HFF-Myc (cell line): ENCODE results near the gene CHRND.

Experiments used
- DNase-seq: peaks from one replicate; pipeline ENCODE4 v3.0.0-alpha.2; 2011; ENCODE audit warnings: low read depth; ENCODE audit errors: extremely low read depth
- H3K4me3 ChIP-seq: replicated peaks from 2 replicates; pipeline ENCODE4 v1.5.1; 2011; ENCODE audit warnings: low read depth, mild to moderate bottlenecking, control low read depth, low read length
- TF ChIP-seq, protein P1 (sequence below): IDR thresholded peaks from 2 replicates; pipeline ENCODE4 v1.5.1; 2012; ENCODE audit warnings: mild to moderate bottlenecking, low read depth, low read length, control low read depth; ENCODE audit errors: missing control alignments

CHRND gene

DNA sequence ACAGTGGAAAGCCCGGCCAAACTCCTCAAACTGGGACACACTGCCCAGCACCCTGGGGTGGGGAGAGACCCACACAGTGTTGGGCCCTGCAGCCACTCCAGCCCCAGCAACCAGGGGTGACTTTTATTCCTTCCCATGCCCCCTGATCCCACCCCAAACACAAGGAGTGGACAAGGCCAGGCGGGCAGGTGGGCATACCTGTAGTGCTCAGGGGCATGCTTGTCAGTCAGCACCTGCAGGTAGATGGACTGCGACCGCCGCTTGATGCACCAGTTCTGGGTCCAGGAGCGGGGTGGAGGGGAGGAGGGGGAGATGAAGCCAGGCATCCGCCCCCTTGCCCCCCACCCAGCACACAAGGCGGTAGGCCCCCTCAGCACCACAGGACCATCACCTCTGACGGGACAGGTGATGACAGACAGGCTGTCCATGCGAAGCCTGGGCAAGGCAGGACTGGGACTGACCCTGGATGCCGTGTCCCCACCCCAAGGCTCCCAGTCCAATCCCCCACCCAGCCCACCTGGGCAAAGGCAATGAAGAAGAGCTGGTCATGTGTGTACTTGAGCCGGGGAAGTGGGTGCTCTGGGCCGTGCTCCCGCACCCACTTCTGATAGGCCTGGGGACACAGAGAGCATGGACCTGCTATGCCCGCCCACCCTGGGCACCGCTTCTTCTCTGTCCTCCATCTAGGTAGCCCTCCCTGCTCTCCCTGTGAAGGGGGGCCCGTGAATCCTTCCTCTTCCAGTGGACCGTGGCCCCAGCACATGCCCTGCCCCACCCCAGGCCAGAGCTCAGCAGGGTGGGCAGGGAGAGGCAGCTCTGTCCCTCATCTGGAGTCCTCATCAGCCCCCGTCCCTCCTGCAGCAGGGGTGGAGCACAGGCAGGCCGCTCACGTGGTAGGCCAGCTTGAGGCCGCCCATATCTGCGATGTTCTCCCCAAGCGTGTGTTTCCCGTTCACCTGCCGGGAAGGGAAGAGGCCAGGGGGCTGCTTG is 45.5 kb upstream of the CHRND start:
- H3K4me3 ChIP-seq, result no peak overlapping the region
- no peak for DNase-seq
- TF ChIP-seq, protein P1, sequence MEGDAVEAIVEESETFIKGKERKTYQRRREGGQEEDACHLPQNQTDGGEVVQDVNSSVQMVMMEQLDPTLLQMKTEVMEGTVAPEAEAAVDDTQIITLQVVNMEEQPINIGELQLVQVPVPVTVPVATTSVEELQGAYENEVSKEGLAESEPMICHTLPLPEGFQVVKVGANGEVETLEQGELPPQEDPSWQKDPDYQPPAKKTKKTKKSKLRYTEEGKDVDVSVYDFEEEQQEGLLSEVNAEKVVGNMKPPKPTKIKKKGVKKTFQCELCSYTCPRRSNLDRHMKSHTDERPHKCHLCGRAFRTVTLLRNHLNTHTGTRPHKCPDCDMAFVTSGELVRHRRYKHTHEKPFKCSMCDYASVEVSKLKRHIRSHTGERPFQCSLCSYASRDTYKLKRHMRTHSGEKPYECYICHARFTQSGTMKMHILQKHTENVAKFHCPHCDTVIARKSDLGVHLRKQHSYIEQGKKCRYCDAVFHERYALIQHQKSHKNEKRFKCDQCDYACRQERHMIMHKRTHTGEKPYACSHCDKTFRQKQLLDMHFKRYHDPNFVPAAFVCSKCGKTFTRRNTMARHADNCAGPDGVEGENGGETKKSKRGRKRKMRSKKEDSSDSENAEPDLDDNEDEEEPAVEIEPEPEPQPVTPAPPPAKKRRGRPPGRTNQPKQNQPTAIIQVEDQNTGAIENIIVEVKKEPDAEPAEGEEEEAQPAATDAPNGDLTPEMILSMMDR, result no peak

DNA sequence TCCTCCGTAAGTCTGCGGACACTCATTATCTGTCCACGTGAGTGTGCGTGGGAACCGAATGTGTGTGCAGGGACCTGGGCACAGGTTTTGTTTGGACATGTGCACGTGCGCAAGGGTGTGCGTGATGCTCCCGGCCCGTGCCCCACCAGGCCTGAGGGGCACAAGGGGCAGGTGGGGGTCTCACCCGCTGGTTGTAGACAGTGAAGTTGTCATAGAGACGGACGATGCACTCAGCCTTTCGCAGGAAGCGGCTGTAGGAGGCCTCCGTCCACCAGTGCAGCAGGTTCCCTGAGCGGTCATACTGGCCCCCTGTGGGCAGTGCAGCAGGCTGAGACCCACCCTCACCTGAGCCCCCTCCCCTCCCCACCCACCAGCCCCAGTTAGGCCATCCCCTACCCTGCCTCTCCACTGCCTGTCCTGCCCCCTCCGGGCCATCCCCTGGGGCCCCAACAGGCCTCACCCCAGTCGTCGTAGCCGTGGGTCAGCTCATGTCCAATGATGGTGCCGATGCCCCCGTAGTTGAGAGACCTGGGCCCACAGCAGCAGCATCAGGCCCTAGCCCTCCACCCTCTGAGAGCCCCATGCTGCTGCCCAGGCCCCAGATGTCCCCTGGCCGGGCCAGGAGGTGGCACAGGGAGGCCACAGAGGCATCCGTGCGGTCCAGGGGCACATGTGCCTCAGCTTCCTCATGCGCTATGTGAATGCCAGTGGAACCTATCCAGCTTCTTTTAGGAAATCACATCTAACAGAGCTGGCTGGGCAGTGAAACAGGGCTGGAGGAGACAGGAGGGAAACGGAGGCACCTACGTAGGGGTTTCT is 44.4 kb upstream of the CHRND start:
- TF ChIP-seq, protein P1, result no peak
- no peak for DNase-seq

DNA sequence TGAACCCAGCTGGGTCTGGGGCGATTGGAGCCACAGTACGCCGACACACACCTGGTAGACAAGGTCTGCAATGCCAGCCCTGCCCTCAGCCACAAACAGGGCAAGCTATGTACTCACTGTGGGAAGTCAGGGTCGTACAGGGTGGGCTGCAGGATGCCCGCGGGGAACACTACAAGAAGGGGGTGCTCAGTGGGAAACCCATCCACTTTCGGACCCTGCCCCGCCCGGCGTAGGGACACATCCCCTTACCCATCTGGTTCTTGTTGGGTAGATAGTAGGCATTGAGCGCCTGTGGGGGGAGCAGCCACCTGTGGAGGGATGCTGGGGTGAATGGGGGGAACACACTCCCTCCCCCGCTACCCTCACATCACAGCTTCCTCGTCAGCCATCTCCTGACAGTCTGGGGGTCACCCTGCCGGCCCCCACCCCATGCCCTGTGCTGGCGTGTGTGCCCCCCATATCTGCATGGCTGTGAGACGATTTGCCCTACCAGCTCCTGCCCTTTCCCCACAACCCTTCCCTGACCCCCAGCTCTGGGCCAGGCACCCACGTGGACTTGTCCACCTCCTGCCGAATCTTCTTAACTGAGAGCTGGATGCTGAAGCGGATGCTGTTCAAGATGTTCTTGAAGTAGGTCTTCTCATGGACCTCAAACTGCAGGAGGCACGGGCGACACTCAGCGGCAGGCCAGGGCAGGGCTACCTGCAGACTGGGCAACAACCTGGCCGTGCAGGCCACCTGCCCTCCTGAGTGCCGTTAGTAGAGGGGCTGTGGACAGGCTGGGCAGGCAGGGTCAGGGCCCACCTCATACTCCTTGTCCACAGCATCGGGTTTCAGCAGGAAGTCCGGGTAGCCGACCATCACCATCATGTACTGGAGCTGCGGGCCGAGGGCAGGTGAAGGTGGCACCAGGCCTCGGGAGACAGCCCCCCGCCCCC is 43.4 kb upstream of the CHRND start:
- DNase-seq, result no peak
- TF ChIP-seq, protein P1, result no peak
- H3K4me3 ChIP-seq, result no peak overlapping the region

More for the DNA sequence above, 44.4 kb upstream of the CHRND start:
- H3K4me3 ChIP-seq, result no peak overlapping the region

DNA sequence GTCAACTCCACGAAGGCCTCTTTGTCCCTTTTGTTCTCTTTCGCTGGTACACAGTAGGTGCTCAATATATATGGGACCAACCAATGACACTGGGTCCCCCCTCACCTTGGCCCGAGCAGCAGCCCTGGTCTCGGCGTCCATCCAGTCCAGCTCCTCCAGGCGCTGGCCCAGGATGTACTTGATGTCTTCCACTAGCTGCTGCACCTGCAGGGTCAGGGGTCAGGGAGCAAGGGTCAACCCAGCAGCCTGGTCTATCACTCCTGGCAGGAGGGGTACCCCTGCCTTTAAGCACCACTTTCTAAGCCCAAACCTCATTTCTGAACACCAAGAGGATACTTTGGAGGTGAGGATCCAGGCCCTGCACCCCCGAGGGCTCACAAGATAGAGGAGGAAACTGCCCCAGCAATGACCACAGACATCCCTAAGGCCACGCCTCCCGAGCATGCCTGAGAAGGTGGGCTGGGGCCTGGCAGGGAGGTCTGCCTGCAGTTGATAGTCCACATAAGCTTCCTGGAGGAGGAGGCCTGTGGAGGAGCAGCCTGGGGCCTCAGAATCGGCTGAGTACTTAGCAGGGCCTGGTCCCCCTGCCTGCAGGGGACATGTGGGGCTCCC is 42.5 kb upstream of the CHRND start:
- TF ChIP-seq, protein P1, result no peak
- no peak for DNase-seq
- H3K4me3 ChIP-seq, result no peak overlapping the region

DNA sequence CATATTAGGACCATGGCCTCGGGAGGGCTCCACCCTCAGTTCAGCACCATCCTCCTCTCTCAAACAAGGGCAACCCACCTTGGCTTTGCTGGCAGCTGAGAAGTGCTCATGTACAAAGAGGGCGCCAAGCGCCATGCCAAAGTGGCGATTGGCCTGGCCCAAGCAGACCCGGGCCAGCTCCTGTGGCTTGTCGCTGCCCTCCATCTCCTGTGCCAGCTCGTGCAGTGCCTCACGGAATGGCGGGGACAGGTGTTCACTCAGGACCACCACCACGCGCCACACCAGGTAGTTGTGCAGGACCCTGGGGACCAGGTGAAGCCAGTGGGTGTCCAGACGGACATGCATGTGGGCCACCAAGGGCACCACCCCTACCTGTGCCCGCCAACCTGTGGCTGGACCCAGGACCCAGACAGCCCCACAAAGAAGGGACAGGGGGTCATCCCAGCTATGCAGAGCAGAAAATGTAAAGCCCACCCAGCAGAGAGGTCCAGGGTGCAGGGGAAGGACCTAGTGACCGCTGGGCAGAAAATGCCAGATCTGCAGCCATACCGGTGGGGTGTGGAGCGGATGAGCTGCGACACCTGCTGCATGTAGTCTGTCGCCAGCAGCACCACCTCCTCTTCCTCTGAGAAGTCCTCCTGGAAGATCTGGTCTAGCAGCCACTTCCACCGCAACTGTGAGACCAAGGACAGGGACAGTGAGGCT is 41.9 kb upstream of the CHRND start:
- TF ChIP-seq, protein P1, result no peak
- no peak overlapping the region for H3K4me3 ChIP-seq
- no peak for DNase-seq
